Right ventricle myocardium superior (tissue), 1 donor: ENCODE results near the gene TMEM9. TPM values are rescaled to one million over a fixed set of nuclear protein-coding genes. Genes with fewer than 3 reads are reported as not detected.
"Not testable (repeated sequence)": the region's sequence is repeated elsewhere in the genome, so short reads cannot be mapped to it uniquely, and the experiment has no call there.

Experiments used
- ATAC-seq: fragments of 200-7000 bp; cut with Tn5 transposase; one replicate; pipeline ENCODE4 v1.9.1; 2020; ENCODE audit warnings: mild to moderate bottlenecking; ENCODE audit not compliant: poor library complexity
- DNase-seq: peaks from one replicate; pipeline ENCODE4 v3.0.0-alpha.2; 2020
- intact Hi-C: fragments of 100-400 bp; cut with DNase I; formaldehyde crosslinking; loops from one replicate; pipeline ENCODE4 v1.11.2; 2022
- total RNA-seq: library from RNA; stranded (reverse); fragmentation: NEBNext Ultra II Directional; extraction: Animal tissue kit (Norgen Biotek cat#: 25700); gene quantifications from one replicate; pipeline ENCODE4 v1.2.1, GENCODE V29; 2021
- donor health status: DM: no; HTN: yes; CAD: no; lungs with severe emphysema.

The TMEM9 gene
- total RNA-seq, 1 donor from 2014 or later: 20.7 TPM

- intact Hi-C loops: no loop called here
- DNase-seq (no peak), ATAC-seq (no peak)
Observed at GRCh38 chr1:201176940-201177339, 22.7 kb upstream of the TMEM9 start.

- intact Hi-C loops: no loop called here
- ATAC-seq (no peak), DNase-seq (no peak)
Observed at GRCh38 chr1:201175820-201176500, 21.7 kb upstream of the TMEM9 start.

- intact Hi-C loops: no loop called here
- ATAC-seq (no peak), DNase-seq (no peak)
Observed at GRCh38 chr1:201173736-201174135, 19.5 kb upstream of the TMEM9 start.

GRCh38 chr1:201172999-201173610, 18.8 kb upstream of the TMEM9 start:
- no peak for ATAC-seq
- DNase-seq: no peak
- intact Hi-C loops: no loop called here

GRCh38 chr1:201172326-201172725, 18.1 kb upstream of the TMEM9 start:
- ATAC-seq (no peak), DNase-seq (no peak)
- intact Hi-C loops: no loop called here

- ATAC-seq: peak; percentile 58
- intact Hi-C loops: no loop called here
- DNase-seq: peak; percentile 69
Observed at GRCh38 chr1:201171063-201172036, 17.1 kb upstream of the TMEM9 start.

- intact Hi-C loops: no loop called here
- DNase-seq (peak; percentile 96), ATAC-seq (peak; percentile 98)
Observed at GRCh38 chr1:201170533-201171062, 16.3 kb upstream of the TMEM9 start.

- ATAC-seq (no peak), DNase-seq (no peak)
- intact Hi-C loops: no loop called here
Observed at GRCh38 chr1:201169971-201170532, 15.8 kb upstream of the TMEM9 start.

- intact Hi-C loops: no loop called here
- no peak for ATAC-seq
- no peak for DNase-seq
Observed at GRCh38 chr1:201169203-201169602, 14.9 kb upstream of the TMEM9 start.

- intact Hi-C loops: no loop called here
- no peak for DNase-seq
- no peak for ATAC-seq
Observed at GRCh38 chr1:201167041-201167991, 13.0 kb upstream of the TMEM9 start.

GRCh38 chr1:201164645-201165044, 10.4 kb upstream of the TMEM9 start:
- no peak for DNase-seq
- no peak for ATAC-seq
- intact Hi-C loops: no loop called here

GRCh38 chr1:201163707-201164106, 9.4 kb upstream of the TMEM9 start:
- ATAC-seq: no peak
- intact Hi-C loops: no loop called here

GRCh38 chr1:201163036-201163435, 8.8 kb upstream of the TMEM9 start:
- ATAC-seq, intact Hi-C loops, DNase-seq: not testable (repeated sequence)

More at GRCh38 chr1:201163707-201164106, 9.4 kb upstream of the TMEM9 start:
- no peak for DNase-seq

GRCh38 chr1:201157949-201158348, 3.7 kb upstream of the TMEM9 start:
- ATAC-seq (no peak), DNase-seq (no peak)
- intact Hi-C loops: no loop called here

GRCh38 chr1:201156819-201157218, 2.5 kb upstream of the TMEM9 start:
- ATAC-seq (no peak), DNase-seq (no peak)
- intact Hi-C loops: no loop called here

- intact Hi-C loops: no loop called here
- no peak for ATAC-seq
- no peak for DNase-seq
Observed at GRCh38 chr1:201156346-201156745, 2.1 kb upstream of the TMEM9 start.

- DNase-seq: no peak
- no peak for ATAC-seq
- intact Hi-C loops: no loop called here
Observed at GRCh38 chr1:201155354-201155753, 1.1 kb upstream of the TMEM9 start.
